Measurements from ENCODE around the gene GSTO2. TPM values are rescaled to one million over a fixed set of nuclear protein-coding genes. Genes with fewer than 3 reads are reported as not detected.

Gene GSTO2
- total and polyA plus RNA-seq, 10 of the 15 experiments (the other 5 are each of a cell fraction or from before 2014, with no cell fraction given), result 0.16 to 0.86 (median 0.46) TPM

GRCh38 chr10:104328896-104329710 lies 60.1 kb downstream of the GSTO2 start (continued):
- TF ChIP-seq, protein P1, sequence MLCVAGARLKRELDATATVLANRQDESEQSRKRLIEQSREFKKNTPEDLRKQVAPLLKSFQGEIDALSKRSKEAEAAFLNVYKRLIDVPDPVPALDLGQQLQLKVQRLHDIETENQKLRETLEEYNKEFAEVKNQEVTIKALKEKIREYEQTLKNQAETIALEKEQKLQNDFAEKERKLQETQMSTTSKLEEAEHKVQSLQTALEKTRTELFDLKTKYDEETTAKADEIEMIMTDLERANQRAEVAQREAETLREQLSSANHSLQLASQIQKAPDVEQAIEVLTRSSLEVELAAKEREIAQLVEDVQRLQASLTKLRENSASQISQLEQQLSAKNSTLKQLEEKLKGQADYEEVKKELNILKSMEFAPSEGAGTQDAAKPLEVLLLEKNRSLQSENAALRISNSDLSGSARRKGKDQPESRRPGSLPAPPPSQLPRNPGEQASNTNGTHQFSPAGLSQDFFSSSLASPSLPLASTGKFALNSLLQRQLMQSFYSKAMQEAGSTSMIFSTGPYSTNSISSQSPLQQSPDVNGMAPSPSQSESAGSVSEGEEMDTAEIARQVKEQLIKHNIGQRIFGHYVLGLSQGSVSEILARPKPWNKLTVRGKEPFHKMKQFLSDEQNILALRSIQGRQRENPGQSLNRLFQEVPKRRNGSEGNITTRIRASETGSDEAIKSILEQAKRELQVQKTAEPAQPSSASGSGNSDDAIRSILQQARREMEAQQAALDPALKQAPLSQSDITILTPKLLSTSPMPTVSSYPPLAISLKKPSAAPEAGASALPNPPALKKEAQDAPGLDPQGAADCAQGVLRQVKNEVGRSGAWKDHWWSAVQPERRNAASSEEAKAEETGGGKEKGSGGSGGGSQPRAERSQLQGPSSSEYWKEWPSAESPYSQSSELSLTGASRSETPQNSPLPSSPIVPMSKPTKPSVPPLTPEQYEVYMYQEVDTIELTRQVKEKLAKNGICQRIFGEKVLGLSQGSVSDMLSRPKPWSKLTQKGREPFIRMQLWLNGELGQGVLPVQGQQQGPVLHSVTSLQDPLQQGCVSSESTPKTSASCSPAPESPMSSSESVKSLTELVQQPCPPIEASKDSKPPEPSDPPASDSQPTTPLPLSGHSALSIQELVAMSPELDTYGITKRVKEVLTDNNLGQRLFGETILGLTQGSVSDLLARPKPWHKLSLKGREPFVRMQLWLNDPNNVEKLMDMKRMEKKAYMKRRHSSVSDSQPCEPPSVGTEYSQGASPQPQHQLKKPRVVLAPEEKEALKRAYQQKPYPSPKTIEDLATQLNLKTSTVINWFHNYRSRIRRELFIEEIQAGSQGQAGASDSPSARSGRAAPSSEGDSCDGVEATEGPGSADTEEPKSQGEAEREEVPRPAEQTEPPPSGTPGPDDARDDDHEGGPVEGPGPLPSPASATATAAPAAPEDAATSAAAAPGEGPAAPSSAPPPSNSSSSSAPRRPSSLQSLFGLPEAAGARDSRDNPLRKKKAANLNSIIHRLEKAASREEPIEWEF (IDR thresholded peaks at IDR 0.05; ENCODE audit: insufficient replicate concordance, low read depth, low read length), result no peak
- peak; percentile 77 for TF ChIP-seq MLLT1 (IDR thresholded peaks at IDR 0.05)
- TF ChIP-seq FOXM1 (IDR thresholded peaks at IDR 0.05; ENCODE audit: low read depth, low read length), result no peak
- TF ChIP-seq, protein P2, sequence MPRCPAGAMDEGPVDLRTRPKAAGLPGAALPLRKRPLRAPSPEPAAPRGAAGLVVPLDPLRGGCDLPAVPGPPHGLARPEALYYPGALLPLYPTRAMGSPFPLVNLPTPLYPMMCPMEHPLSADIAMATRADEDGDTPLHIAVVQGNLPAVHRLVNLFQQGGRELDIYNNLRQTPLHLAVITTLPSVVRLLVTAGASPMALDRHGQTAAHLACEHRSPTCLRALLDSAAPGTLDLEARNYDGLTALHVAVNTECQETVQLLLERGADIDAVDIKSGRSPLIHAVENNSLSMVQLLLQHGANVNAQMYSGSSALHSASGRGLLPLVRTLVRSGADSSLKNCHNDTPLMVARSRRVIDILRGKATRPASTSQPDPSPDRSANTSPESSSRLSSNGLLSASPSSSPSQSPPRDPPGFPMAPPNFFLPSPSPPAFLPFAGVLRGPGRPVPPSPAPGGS (IDR thresholded peaks at IDR 0.05; ENCODE audit: borderline replicate concordance, insufficient read depth, low read depth, low read length, poor library complexity, severe bottlenecking), result peak; percentile 16
- TF ChIP-seq EP300 (IDR thresholded peaks at IDR 0.05; ENCODE audit: borderline replicate concordance in 1 of 2, control insufficient read depth in 1 of 2, low read depth in 2 of 2, low read length in 2 of 2), result 0 out of 4 replicates have a peak, but pooled peaks of 1 of the 2 experiments have one; percentile 32
- peak; percentile 57; the same call in 1 of the 2 replicates for TF ChIP-seq GABPA (IDR thresholded peaks at IDR 0.05; ENCODE audit: low read depth)
- peak; percentile 97 for TF ChIP-seq NBN (IDR thresholded peaks at IDR 0.05)
- TF ChIP-seq TAF1 (IDR thresholded peaks at IDR 0.05; ENCODE audit: borderline replicate concordance, low read depth, low read length), result no peak
- TF ChIP-seq PAX5 (IDR thresholded peaks at IDR 0.05; ENCODE audit: borderline replicate concordance, low read depth, low read length), result no peak
- peak; percentile 55; the same call in 1 of the 2 replicates for TF ChIP-seq EED (IDR thresholded peaks at IDR 0.05; ENCODE audit: low read depth)
- peak; percentile 78 for TF ChIP-seq CREB1 (IDR thresholded peaks at IDR 0.05; ENCODE audit: low read depth)
- no peak for TF ChIP-seq HCFC1 (IDR thresholded peaks at IDR 0.05; ENCODE audit: low read length)
- TF ChIP-seq SRF (IDR thresholded peaks at IDR 0.05; ENCODE audit: low read depth in 2 of 2, low read length in 2 of 2), result no peak

Data from GM12878 (cell line).